Lower leg skin (tissue), 3 donors: ENCODE data around the gene OBSCN.

ENCODE experiments used
- CTCF ChIP-seq, 3 donors: fragments of 450-650 bp; IDR thresholded peaks; one replicate each; pipeline ENCODE4 v1.5.1; 2016; ENCODE audit warnings: antibody characterized with exemption in 3 of 3, mild to moderate bottlenecking in 3 of 3, moderate library complexity in 2 of 3
- POLR2A ChIP-seq, 2 donors: fragments of 450-650 bp; IDR thresholded peaks; one replicate each; pipeline ENCODE4 v1.6.1; 2016 to 2017; ENCODE audit warnings: antibody characterized with exemption in 2 of 2, mild to moderate bottlenecking in 1 of 2, moderate library complexity in 1 of 2

GRCh38 chr1:228276901-228277490 is 69.2 kb downstream of the OBSCN start:
- TF ChIP-seq POLR2A (IDR thresholded peaks at IDR 0.05): no peak
- TF ChIP-seq CTCF (IDR thresholded peaks at IDR 0.05): no peak
